Anterior cingulate cortex (tissue), 58 donors: ENCODE results near the gene CPEB2.

Source experiments
- DNase-seq, 58 donors: peaks; one replicate each; lab custom pipeline; 2025; lab: John Stamatoyannopoulos, UW

The CPEB2 gene

DNA sequence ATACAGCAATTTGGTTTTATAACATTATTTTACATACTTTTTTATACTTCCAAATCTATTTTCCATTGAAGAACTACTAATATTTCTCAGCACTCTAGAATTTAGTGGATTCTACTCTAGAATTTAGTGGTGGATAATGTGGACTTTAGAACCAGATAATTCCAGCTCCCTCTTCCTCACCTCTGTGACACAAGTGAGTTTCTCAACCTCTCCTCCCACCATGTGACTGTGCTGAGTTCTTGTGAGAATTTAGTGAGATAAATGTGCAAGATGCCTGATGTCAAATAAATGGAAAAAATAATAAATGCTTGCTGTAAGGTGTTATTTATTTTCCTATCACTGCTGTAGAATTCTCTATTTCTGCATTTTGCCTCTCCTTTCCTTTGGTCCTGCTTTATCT is 107.3 kb downstream of the CPEB2 start:
- DNase-seq = no peak

DNA sequence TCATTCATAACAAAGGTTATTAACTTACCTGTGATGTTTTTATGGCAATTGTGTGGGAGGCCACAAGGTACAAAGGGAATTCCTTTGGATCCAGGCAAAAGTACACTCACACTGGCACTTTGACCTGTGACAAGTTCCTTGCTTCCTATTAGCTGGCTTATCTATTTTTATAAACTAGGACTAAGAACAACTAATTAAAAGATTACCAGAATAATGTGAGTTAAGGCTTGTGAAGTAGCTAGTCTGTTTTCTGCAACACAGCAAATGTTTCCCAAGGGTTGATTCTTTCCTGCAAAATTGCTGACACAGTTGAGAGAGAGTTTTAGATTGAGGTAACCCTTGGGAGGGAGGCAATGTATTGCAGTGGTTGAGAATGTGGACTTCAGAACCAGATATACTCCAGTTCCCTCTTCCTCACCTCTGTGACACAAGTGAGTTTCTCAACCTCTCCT is 107.9 kb downstream of the CPEB2 start:
- DNase-seq = no peak

GRCh38 chr4:15116509-15117079 is 114.3 kb downstream of the CPEB2 start:
- no peak for DNase-seq

- no peak for DNase-seq
Observed at GRCh38 chr4:15117270-15117946, 115.1 kb downstream of the CPEB2 start.

DNA sequence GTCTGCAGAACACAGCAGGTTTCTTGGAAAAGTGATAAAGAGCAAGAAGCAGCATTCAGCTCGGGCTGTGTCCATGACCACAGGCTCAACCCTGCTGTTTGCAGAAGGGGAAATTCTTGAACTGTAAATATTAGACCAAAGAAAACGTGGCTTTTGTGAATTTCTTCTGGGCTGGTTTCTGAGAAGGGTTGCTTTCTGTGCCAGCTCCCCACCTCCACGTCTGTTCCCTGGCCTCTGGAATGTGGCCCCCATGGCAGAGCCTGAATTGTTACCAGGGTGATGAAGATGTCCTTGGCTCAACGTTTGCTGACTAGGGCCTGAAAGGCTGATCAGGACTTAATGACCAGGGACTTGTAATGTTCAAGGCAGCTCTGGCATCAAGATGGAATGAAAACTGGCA is 116.0 kb downstream of the CPEB2 start:
- peak in 10 of 58 donors; percentile 1 to 46 (median 8) for DNase-seq
